Prostate gland (tissue), 2 donors: ENCODE measurements around the gene NPIPA5. TPM values are rescaled to one million over a fixed set of nuclear protein-coding genes. Genes with fewer than 3 reads are reported as not detected.
"Not testable (repeated sequence)": the region's sequence is repeated elsewhere in the genome, so short reads cannot be mapped to it uniquely, and the experiment has no call there.

Experiments
- DNase-seq: peaks from one replicate; pipeline ENCODE4 v3.0.0-alpha.2; 2019; ENCODE audit warnings: low spot score
- H3K27ac ChIP-seq, 2 donors: fragments of 200-600 bp; sonication (generic); 2 replicates each; pipeline ENCODE4 v1.5.1; 2017 to 2019
- H3K27me3 ChIP-seq: fragments of 200-600 bp; sonication (generic); replicated peaks from 2 replicates; pipeline ENCODE4 v1.5.1; 2019; ENCODE audit not compliant: insufficient read depth
- H3K36me3 ChIP-seq, 2 donors: fragments of 200-600 bp; sonication (generic); 1 replicate in 1 of 2; 2 replicates in 1 of 2; pipeline versions ENCODE4 v1.5.1 to v1.8.1; 2017 to 2019
- H3K4me1 ChIP-seq: fragments of 200-600 bp; sonication (generic); replicated peaks from 2 replicates; pipeline ENCODE4 v1.5.1; 2019
- H3K4me3 ChIP-seq, 2 donors: fragments of 200-600 bp; sonication (generic); 2 replicates each; pipeline ENCODE4 v1.5.1; 2017 to 2019
- H3K9me3 ChIP-seq: fragments of 200-600 bp; sonication (generic); 2 replicates; pipeline ENCODE4 v1.5.1; 2017
- CTCF ChIP-seq, 4 experiments: fragments of 200-600 bp in 2 of 4; fragments of 450-650 bp in 2 of 4; sonication (generic) in 2 of 4; IDR thresholded peaks; 1 replicate in 3 of 4; 2 replicates in 1 of 4; pipeline ENCODE4 v1.5.1; 2016 to 2019; ENCODE audit warnings: antibody characterized with exemption in 4 of 4, mild to moderate bottlenecking in 2 of 4, moderate library complexity in 2 of 4
- POLR2A ChIP-seq: fragments of 450-650 bp; IDR thresholded peaks from one replicate; pipeline ENCODE4 v1.6.1; 2016; ENCODE audit warnings: antibody characterized with exemption, mild to moderate bottlenecking
- POLR2AphosphoS5 ChIP-seq: sonication (generic); formaldehyde crosslinking; IDR thresholded peaks from one replicate; pipeline ENCODE4 v1.6.1; 2017; ENCODE audit warnings: antibody characterized with exemption
- WGBS: methylation state at CpG from one replicate; pipeline ENCODE4 v1.1.5; 2018; 5-methylcytosine and 5-hydroxymethylcytosine counted together
- intact Hi-C: fragments of 100-400 bp; cut with DNase I; formaldehyde crosslinking; loops from one replicate; pipeline ENCODE4 v1.14.2; 2022
- total RNA-seq, 2 donors: library from RNA; depleted of rRNA; stranded (reverse); fragments of >200 nt; gene quantifications; one replicate each; pipeline ENCODE4 v1.1.0, GENCODE V29; 2016

NPIPA5 gene
- 10 to 100 TPM in 1 of 2 donors, 1 to 10 TPM in 1; 8.3 to 31.3 TPM for total RNA-seq

- intact Hi-C loops, H3K9me3 ChIP-seq: not testable (repeated sequence)
- no CpG with 5 or more reads among the region's 4 CpGs for WGBS
These were observed at the start of gene NPIPA5 for GRCh38 chr16:15378194-15378593. NPIPA5 (minus strand) TSS chr16:15378294; CDS start chr16:15378294, 0 bp downstream.

GRCh38 chr16:15427648-15428239 is 49.6 kb upstream of the NPIPA5 start:
- 1% methylated on average over 8 of the region's 8 CpGs for WGBS
- peak; percentile 46 for DNase-seq
- Histone ChIP-seq H3K9me3 (no peaks in the 10 kb centered on the region), H3K4me1 (no peaks in the 10 kb centered on the region), H3K27me3 (no peaks in the 10 kb centered on the region), H3K36me3 (no peaks in the 10 kb centered on the region), H3K27ac (no peak overlapping the region), H3K4me3 (no peak overlapping the region)
- peak; percentile 63 to 78 (median 70) for TF ChIP-seq CTCF (IDR thresholded peaks at IDR 0.05)
- TF ChIP-seq POLR2A, result no peak
- TF ChIP-seq POLR2AphosphoS5, result peak; percentile 43
- intact Hi-C loops, result loop anchor here (5.0 kb wide), 1 partner anchor 125 kb away; no protein-coding TSS in a partner anchor

More at GRCh38 chr16:15378194-15378593, at the start of gene NPIPA5:
- H3K27ac ChIP-seq, H3K36me3 ChIP-seq, H3K4me1 ChIP-seq, H3K4me3 ChIP-seq, DNase-seq, H3K27me3 ChIP-seq: not testable (repeated sequence)

- Histone ChIP-seq H3K4me1 (no peaks in the 10 kb centered on the region), H3K27ac (no peak overlapping the region), H3K27me3 (no peaks in the 10 kb centered on the region), H3K36me3 (no peaks in the 10 kb centered on the region), H3K4me3 (no peak overlapping the region), H3K9me3 (no peaks in the 10 kb centered on the region)
- WGBS, result 81% methylated on average over 6 of the region's 6 CpGs
- no peak for DNase-seq
- no peak for TF ChIP-seq POLR2A
- no peak for TF ChIP-seq POLR2AphosphoS5
- no peak for TF ChIP-seq CTCF (IDR thresholded peaks at IDR 0.05)
- intact Hi-C loops, result loop anchor here (5.0 kb wide), 1 partner anchor 126 kb away; no protein-coding TSS in a partner anchor
These were observed 48.7 kb upstream of the NPIPA5 start for GRCh38 chr16:15426796-15427195.

- Histone ChIP-seq H3K36me3 (no peaks in the 10 kb centered on the region), H3K27ac (no peak overlapping the region), H3K27me3 (no peaks in the 10 kb centered on the region), H3K9me3 (no peaks in the 10 kb centered on the region), H3K4me1 (no peaks in the 10 kb centered on the region), H3K4me3 (no peak overlapping the region)
- no peak for TF ChIP-seq CTCF (IDR thresholded peaks at IDR 0.05)
- TF ChIP-seq POLR2A, result no peak
- no peak for TF ChIP-seq POLR2AphosphoS5
- intact Hi-C loops, result loop anchor here (5.0 kb wide), 1 partner anchor 126 kb away; no protein-coding TSS in a partner anchor
- 80% methylated on average over 6 of the region's 6 CpGs for WGBS
- no peak for DNase-seq
These were observed 47.8 kb upstream of the NPIPA5 start for GRCh38 chr16:15425861-15426260.

- WGBS, result 92% methylated on average over 8 of the region's 8 CpGs
- Histone ChIP-seq H3K36me3 (no peaks in the 10 kb centered on the region), H3K9me3 (no peaks in the 10 kb centered on the region), H3K4me3 (no peak overlapping the region), H3K4me1 (no peaks in the 10 kb centered on the region), H3K27ac (no peak overlapping the region), H3K27me3 (no peaks in the 10 kb centered on the region)
- intact Hi-C loops, result no loop called here
- TF ChIP-seq POLR2A (no peak), CTCF (IDR thresholded peaks at IDR 0.05) (no peak), POLR2AphosphoS5 (no peak)
- no peak for DNase-seq
These were observed 44.1 kb upstream of the NPIPA5 start for GRCh38 chr16:15422222-15422621.

GRCh38 chr16:15421696-15422095 is 43.6 kb upstream of the NPIPA5 start:
- H3K27ac ChIP-seq, H3K4me3 ChIP-seq, H3K9me3 ChIP-seq, H3K36me3 ChIP-seq, H3K27me3 ChIP-seq, H3K4me1 ChIP-seq, intact Hi-C loops, DNase-seq: not testable (repeated sequence)
- 84% methylated on average over 5 of the region's 5 CpGs for WGBS
